ENCODE measurements around the gene RIMKLB.
"Not testable (repeated sequence)": the region's sequence is repeated elsewhere in the genome, so short reads cannot be mapped to it uniquely, and the experiment has no call there.

Gene RIMKLB

DNA sequence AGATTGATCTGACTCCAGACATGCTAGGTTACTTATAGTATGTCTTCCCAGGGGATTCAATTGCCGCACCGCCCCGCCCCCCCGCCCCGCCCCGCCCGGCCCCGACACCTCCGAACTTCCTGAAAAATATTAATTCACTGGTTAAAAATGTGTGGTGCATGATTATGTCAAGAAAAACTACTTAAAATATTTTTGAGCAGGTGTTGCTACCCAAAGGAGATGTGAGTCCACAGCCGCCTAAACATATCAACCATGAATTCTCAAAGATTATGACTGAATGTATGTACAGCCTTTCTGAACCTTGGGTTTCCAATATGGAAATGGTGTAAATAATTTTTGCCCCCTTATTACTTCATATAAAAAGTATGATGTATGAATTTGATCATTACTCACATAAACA, 2.7 kb upstream of the RIMKLB start:
- no peak for DNase-seq

GRCh38 chr12:8696442-8697090, 1.2 kb upstream of the RIMKLB start:
- DNase-seq = no peak

GRCh38 chr12:8697120-8697475, 693 bp upstream of the RIMKLB start:
- DNase-seq = no peak

- DNase-seq = peak; percentile 74
These were observed 501 bp downstream of the RIMKLB start for GRCh38 chr12:8698132-8698851.

DNA sequence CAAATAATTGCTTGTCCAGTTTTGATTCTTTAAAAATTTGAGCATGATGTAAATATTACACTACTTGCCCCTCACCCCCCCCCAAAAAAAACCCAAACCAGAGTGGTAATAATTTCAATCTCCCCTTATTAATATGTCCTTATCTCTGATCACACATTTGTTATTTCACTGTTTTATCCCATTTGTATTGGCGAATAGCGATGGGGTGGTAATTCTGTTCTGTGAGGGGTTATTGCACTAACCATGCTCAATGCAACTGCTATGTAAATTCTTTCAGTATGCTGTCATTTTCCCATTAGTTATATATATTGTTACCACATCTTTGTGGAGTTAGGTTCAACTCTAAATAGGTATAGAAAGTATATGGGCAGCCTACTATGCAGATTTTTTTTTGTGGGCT, 1.1 kb downstream of the RIMKLB start:
- DNase-seq = no peak

- no peak for DNase-seq
These were observed 1.9 kb downstream of the RIMKLB start for GRCh38 chr12:8699714-8700113.

DNA sequence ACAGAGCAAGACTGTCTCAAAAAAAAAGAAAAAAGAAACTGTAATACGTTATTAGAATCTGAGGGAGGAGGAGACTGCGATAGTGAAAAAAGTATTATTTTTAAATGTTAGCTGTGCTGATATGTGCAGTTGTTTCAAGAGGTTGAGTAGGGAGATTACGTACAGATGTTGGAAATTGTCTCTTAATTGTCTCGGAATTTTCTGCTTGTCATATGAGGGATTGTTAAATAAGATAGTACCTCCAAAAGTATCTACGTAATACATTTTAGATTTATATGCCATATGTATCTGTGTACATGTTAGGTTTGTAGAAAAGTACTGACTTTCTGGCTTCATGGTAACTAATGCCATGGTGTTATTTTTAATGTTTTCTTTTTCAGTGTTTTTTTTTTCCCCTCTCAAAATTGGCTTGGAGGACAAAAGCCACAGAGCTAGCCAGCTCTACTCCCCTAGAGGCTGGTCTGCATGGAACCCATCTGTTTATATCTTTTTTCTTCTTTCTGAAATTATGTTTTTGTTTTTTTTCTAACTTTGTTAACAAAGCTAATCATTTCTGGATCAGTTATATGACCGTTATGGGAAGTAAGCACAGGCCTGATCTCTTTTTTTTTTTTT, 3.4 kb downstream of the RIMKLB start:
- no peak for DNase-seq

DNA sequence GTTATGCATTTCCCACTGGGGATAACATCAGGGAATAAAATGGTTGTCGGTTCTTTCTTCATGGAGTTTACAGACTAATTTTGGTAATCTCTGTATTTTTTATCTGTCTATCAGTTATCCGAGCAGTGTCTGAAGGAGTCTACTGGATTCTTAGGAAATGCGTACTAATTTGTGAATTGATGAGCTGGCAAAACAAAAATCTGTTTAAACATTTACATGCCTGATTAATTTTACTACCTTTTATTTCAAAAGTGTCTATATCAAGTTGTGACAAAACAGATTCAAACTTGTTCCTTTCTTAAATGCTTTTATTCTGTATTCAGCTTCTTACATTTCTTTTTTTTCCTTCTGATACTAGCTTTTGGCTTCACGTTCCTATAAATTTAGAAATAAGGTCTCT, 4.4 kb downstream of the RIMKLB start:
- DNase-seq = no peak

DNA sequence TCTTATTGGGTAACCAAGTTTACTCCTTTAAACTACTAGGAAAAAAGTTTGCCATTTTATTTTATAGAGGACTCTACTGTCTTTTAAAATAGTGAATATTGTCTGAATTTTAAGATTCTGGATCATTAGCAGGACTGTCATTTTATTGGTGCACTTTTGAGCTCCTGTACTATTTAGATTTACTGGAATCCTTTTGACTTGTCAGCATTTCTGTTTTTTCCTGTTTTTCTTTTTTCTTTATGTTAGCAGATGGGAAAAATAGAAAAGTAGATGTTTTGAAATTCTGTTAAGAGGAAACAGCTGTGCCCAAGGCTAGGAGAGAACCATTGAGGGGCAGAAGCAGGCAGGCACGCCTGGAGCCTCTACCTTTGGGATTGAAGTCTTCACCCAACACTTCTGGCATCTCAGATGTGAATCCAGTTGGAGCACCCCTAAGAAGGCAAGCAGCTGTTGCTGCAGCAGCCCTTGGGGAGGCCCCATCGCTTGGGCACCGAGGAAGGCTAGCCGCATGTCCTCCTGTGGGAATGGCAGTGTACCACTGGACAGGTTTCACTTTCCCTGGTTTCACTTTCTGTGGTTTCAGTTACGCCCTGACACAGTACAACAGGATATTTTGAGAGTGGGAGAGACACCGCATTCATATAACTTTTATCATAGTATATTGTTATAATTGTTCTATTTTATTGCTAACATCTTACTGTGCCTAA, 11.5 kb downstream of the RIMKLB start:
- no peak for DNase-seq

DNA sequence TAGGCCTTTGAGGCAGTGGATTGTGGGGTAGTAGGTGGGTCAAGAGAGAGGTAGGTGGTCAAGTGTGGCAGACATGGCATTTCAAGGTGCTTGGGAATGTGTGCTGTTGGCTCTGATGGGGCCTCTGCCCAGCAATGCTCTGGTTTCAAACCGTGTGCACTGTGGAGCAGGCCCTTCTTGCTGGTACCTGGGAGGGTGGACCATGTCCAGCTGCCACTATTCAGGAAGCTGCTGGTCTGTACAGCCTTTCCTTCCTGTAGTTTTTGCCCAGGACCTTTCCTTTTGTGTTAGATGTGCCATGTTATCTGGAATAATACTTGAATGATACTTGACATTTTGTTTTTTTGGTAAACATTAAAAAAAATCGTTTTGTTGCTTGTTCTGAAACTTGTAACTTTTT, 14.8 kb downstream of the RIMKLB start:
- no peak for DNase-seq

DNA sequence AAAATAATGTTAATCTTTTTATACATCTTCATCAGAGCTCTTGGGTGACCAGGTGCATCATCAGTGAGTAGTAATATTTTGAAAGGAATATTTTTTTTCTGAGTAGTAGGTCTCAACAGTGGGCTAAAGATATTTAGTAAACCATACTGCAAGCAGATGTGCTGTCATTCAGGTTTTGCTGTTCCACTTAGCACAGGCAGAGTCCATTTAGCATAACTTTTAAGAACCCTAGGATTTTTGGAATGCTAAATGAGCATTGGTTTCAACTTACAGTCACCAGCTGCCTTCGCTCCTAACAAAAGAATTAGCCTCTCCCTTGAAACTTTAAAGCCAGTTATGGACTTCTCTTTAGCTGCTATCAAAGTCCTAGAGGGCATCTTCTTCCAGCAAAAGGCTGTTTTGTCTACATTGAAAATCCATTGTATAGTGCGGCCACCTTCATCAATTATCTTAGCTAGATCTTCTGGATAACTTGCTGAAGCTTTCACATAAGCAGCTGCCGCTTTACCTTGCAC, 24.6 kb downstream of the RIMKLB start:
- no peak for DNase-seq

- DNase-seq = no peak
These were observed 37.1 kb downstream of the RIMKLB start for GRCh38 chr12:8734873-8735381.

DNA sequence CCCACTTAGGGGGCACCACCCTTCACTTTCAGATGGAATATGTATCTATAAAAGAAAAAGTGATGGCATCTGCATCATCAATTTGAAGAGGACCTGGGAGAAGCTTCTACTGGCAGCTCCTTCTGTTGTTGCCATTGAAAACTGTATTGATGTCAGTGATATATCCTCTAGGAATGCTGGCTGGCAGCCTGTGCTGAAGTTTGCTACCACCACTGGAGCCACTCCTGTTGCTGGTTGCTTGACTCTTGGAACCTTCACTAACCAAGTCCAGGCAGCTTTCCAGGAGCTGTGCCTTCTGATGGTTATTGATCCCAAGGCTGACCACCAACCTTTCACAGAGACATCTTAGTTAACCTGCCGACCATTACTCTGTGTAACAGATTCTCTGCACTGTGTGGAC, 44.7 kb downstream of the RIMKLB start:
- no peak for DNase-seq

GRCh38 chr12:8743121-8743520, 45.3 kb downstream of the RIMKLB start:
- not testable (repeated sequence) for DNase-seq

DNA sequence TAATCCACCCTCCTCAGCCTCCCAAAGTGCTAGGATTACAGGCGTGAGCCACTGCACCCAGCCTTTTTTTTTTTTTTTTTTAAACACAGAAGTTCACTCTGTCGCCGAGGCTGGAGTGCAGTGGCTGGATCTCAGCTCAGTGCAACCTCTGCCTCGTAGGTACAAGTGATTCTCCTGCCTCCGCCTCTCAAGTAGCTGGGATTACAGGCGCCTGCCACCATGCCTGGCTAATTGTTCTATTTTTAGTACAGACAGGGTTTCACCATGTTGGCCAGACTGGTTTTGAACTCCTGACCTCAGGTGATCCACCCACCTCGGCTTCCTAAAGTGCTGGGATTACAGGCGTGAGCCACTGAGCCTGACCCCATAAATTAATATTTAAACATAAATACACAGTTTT, 47.8 kb downstream of the RIMKLB start:
- not testable (repeated sequence) for DNase-seq

- DNase-seq = no peak
These were observed 48.3 kb downstream of the RIMKLB start for GRCh38 chr12:8746046-8746445.

DNA sequence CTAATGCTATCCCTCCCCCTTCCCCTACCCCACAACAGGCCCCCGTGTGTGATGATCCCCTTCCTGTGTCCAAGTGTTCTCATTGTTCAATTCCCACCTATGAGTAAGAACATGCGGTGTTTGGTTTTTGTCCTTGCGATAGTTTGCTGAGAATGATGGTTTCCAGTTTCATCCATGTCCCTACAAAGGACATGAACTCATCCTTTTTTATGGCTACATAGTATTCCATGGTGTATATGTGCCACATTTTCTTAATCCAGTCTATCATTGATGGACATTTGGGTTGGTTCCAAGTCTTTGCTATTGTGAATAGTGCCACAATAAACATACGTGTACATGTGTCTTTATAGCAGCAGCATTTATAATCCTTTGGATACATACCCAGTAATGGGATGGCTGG, 62.3 kb downstream of the RIMKLB start:
- not testable (repeated sequence) for DNase-seq

- not testable (repeated sequence) for DNase-seq
These were observed 64.9 kb downstream of the RIMKLB start for GRCh38 chr12:8762701-8763100.

- DNase-seq = not testable (repeated sequence)
These were observed 68.3 kb downstream of the RIMKLB start for GRCh38 chr12:8766121-8766520.

- DNase-seq = no peak
These were observed 72.7 kb downstream of the RIMKLB start for GRCh38 chr12:8770499-8770898.

GRCh38 chr12:8771072-8771471, 73.3 kb downstream of the RIMKLB start:
- DNase-seq = no peak

DNA sequence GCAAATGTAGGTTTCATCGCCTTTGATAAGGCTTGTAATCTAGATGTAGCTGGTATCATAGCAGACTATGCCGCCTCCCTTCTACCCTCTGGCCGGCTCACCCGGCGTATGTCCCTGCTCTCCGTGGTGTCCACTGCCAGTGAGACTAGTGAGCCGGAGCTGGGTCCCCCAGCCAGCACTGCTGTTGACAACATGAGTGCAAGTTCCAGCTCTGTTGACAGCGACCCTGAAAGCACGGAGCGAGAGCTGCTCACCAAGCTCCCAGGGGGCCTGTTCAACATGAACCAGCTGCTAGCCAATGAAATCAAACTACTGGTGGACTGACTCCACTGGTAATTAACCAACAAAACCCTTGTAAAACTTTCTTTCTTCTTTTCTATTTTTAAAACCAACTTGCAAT, 75.7 kb downstream of the RIMKLB start:
- DNase-seq = no peak

DNA sequence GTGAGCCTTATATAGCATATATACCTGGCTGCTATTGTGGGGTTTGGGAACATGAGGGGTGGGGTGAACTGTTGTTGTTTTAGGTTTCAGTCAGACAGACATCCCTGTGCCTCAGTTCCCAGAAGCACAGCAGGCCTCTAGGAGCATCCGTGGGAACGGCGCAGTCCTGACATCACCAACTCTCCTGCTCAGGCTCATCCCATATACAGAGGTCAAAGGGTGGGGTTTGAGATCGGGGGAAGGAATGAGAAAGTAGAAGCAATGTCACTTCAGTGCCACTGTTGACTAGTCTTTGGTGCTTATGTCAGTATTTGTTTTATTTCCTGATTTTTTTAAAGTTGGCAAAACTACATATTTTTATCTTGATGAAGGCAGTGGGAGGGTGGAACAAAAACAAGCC, 81.5 kb downstream of the RIMKLB start:
- no peak for DNase-seq
